Right atrium auricular region (tissue), 2 donors: ENCODE measurements around the gene MAN1C1. TPM values are rescaled to one million over a fixed set of nuclear protein-coding genes. Genes with fewer than 3 reads are reported as not detected.

Experiments used
- DNase-seq: peaks from one replicate; pipeline ENCODE4 v3.0.0-alpha.2; 2019; ENCODE audit warnings: low spot score
- H3K27ac ChIP-seq, 2 donors: fragments of 200-600 bp; sonication (generic); 1 replicate in 1 of 2; 2 replicates in 1 of 2; pipeline ENCODE4 v1.5.1; 2016 to 2019
- H3K27me3 ChIP-seq, 2 donors: fragments of 200-600 bp; sonication (generic); one replicate each; pipeline versions ENCODE4 v1.5.1 to v1.6.0; 2017 to 2019
- H3K36me3 ChIP-seq: fragments of 200-600 bp; sonication (generic); one replicate; pipeline ENCODE4 v1.5.1; 2016
- H3K4me1 ChIP-seq, 2 donors: fragments of 200-600 bp; sonication (generic); one replicate each; pipeline versions ENCODE4 v1.5.1 to v1.6.0; 2017 to 2019
- H3K4me3 ChIP-seq, 2 donors: fragments of 200-600 bp; sonication (generic); 1 replicate in 1 of 2; 2 replicates in 1 of 2; pipeline ENCODE4 v1.5.1; 2017 to 2019; ENCODE audit warnings: mild to moderate bottlenecking in 1 of 2, moderate library complexity in 1 of 2
- H3K9me3 ChIP-seq, 2 donors: fragments of 200-600 bp; sonication (generic); one replicate each; pipeline ENCODE4 v1.5.1; 2019
- total RNA-seq, 2 donors: library from RNA; depleted of rRNA; stranded (reverse); fragments of >200 nt; gene quantifications; one replicate each; pipeline ENCODE4 v1.1.0, GENCODE V29; 2016
- TF ChIP-seq, protein P1 (sequence below), 2 donors: fragments of 200-600 bp; sonication (generic); IDR thresholded peaks; one replicate each; pipeline ENCODE4 v1.5.1; 2019; ENCODE audit warnings: antibody characterized with exemption in 2 of 2

MAN1C1 gene
- total RNA-seq, 2 donors from 2014 or later, result 9.4 to 13.6 TPM

DNA sequence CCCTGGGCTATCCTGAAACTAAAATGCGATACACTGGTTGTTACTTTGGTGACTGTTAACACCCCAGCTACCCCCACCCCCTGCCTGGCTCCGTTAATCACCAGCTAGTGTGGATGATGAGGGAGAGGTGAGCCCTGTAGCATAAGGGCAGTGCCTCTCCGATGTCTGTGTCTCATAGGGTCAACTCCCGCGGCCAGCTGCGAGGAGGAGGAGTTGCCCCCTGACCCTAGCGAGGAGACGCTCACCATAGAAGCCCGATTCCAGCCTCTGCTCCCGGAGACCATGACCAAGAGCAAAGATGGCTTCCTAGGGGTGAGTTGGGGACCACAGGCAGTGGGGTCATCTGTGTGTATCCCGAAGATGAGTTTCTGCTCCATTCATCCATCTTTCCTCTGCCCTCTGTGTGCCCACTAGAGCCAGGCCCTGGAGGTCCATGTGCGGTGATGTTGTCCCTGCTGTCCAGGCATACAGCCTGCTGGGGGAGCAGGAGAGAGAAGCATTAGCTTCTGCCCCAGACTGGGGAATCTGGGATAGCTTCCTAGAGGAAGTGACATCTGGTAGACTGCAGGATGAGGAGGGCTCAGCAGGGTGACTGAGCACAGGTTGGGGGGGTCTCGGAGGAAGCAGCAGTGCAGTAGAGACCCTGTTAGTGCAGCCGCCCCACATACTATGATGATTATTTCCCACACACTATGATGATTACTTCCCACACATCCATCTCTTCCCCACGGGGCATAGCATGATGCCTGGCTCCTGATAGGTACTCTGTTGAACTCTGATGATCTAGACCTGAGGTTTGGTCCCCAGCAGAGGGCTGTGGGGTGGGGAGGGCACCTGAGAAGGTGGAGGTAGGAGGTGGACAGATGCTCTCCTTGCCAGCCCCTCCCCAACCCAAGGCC lies 188.6 kb downstream of the MAN1C1 start:
- no peak overlapping the region for H3K4me3 ChIP-seq
- H3K36me3 ChIP-seq, result peaks cover 16% of the 10 kb centered on the region
- no peaks in the 10 kb centered on the region for H3K27me3 ChIP-seq
- peak overlapping the region; percentile 56 to 58 for H3K27ac ChIP-seq
- H3K4me1 ChIP-seq, result peaks cover 0 to 77% of the 10 kb centered on the region in 2 donors
- H3K9me3 ChIP-seq, result no peaks in the 10 kb centered on the region
- no peak for DNase-seq
- TF ChIP-seq, protein P1, sequence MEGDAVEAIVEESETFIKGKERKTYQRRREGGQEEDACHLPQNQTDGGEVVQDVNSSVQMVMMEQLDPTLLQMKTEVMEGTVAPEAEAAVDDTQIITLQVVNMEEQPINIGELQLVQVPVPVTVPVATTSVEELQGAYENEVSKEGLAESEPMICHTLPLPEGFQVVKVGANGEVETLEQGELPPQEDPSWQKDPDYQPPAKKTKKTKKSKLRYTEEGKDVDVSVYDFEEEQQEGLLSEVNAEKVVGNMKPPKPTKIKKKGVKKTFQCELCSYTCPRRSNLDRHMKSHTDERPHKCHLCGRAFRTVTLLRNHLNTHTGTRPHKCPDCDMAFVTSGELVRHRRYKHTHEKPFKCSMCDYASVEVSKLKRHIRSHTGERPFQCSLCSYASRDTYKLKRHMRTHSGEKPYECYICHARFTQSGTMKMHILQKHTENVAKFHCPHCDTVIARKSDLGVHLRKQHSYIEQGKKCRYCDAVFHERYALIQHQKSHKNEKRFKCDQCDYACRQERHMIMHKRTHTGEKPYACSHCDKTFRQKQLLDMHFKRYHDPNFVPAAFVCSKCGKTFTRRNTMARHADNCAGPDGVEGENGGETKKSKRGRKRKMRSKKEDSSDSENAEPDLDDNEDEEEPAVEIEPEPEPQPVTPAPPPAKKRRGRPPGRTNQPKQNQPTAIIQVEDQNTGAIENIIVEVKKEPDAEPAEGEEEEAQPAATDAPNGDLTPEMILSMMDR (IDR thresholded peaks at IDR 0.05), result no peak

DNA sequence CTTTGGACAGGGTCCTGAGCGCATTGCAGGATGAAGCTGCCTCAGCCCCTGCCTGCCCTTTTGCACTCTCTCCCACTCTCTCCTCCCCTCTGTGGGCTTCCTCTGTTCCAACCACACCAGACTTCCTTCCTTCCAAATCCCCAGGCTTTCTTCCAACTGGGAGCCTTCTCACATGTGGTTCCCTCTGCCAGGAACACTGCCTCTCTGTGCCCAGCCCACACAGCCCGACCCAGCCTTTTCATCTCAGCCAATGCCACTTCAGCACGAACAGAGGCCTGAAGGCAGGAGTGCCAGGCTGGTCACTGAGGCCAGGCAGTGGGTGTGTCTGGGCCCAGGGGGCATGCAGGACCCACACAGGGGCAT lies 189.3 kb downstream of the MAN1C1 start:
- Histone ChIP-seq H3K36me3 (peaks cover 16% of the 10 kb centered on the region), H3K9me3 (no peaks in the 10 kb centered on the region), H3K27ac (peak overlapping the region; percentile 56 to 58), H3K4me1 (peaks cover 0 to 80% of the 10 kb centered on the region in 2 donors), H3K27me3 (no peaks in the 10 kb centered on the region), H3K4me3 (no peak overlapping the region)
- no peak for DNase-seq
- TF ChIP-seq, protein P1 (IDR thresholded peaks at IDR 0.05), result no peak

DNA sequence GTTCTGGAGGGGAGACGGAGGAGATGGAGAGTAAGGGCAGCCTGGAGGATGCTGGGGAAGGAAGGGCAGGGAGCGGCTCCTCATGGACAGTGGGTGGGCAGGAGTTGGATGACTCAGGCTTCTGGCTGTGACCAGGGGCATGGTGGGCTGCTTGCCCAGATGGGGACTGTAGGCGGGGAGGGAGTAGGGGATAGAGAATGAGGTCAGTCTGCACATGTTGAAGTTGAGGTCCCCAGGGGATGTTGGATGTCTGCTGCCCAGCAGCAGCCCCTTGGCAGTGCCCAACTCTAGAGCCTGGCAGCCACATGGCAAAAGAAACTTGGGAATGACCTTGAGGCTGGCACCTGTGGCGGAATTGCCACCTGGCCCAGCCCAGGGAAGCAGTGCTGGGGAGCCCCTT lies 189.8 kb downstream of the MAN1C1 start:
- H3K4me1 ChIP-seq, result peaks cover 0 to 78% of the 10 kb centered on the region in 2 donors
- peak overlapping the region; percentile 56 to 58 for H3K27ac ChIP-seq
- no peak overlapping the region for H3K4me3 ChIP-seq
- H3K36me3 ChIP-seq, result peaks cover 19% of the 10 kb centered on the region
- TF ChIP-seq, protein P1 (IDR thresholded peaks at IDR 0.05), result no peak
- H3K9me3 ChIP-seq, result no peaks in the 10 kb centered on the region
- no peaks in the 10 kb centered on the region for H3K27me3 ChIP-seq
- no peak for DNase-seq

DNA sequence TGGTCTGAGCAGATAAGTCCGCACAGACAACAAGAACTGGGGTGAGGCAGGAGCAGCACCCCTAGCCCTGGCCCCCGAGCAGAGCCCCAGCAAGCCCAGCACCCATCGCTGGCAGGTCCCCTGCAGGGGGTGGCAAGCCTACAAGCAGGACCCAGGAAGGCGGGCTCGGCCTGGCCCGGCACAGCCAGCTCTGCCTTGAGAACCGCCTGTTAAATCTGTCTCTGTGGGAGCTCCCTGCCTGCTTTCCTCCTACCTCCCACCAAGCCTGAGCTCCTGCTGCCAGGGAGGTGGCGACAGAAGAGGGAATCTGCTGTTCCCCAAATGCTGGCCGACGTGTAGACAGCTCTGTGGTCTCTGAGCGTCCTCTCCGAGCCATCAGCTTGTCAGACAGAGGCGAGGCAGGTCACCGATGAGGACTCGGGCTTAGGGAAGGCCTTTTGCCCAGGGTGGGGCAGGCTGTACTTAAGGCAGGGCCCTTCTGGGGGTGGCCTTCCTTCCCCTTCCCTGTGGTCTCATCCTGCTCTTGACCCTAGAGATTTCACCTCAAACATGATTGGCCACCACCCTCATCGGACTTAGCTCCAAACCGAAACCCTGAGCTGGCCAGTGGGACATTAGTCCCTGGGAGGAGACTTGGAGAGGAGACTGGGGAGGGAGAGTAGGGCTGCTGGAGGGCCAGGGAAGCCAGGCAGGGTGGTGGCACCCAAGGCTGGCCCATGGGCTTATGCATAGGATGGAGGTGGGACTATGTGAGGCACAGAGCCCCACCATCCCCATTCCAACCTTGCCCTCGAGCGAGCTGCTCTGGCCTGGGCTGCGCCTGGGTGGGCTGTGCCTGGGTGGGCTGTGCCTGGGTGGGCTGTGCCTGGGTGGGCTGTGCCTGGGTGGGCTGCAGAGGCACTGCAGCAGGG lies 191.1 kb downstream of the MAN1C1 start:
- no peaks in the 10 kb centered on the region for H3K27me3 ChIP-seq
- peaks cover 0 to 70% of the 10 kb centered on the region in 2 donors for H3K4me1 ChIP-seq
- no peaks in the 10 kb centered on the region for H3K9me3 ChIP-seq
- H3K4me3 ChIP-seq, result no peak overlapping the region
- TF ChIP-seq, protein P1 (IDR thresholded peaks at IDR 0.05), result no peak
- peaks cover 24% of the 10 kb centered on the region for H3K36me3 ChIP-seq
- DNase-seq, result no peak
- H3K27ac ChIP-seq, result peak overlapping the region; percentile 5 to 17

DNA sequence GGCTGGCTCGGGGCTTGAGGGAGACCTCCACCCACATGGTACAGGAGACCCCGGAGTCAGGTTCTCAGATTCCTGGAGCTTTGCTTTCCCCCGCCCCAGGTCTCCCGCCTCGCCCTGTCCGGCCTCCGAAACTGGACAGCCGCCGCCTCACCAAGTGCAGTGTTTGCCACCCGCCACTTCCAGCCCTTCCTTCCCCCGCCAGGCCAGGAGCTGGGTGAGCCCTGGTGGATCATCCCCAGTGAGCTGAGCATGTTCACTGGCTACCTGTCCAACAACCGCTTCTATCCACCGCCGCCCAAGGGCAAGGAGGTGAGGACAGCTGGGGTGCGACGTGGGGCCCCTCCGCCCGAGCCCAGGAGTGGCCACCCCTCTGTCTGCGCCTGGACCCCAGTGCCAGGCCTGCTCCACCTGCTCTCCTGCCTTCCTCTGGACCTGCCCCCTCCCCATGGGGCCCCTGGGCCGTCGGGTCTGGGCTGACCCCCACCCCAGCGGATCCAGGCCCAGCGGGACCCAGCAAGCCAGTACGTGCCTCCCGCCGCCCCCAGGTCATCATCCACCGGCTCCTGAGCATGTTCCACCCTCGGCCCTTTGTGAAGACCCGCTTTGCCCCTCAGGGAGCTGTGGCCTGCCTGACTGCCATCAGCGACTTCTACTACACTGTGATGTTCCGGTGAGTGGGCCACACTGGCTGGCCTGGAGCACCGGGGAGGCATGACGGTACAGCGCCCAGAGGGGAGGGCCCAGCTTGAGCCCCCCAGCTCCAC lies 192.1 kb downstream of the MAN1C1 start:
- TF ChIP-seq, protein P1 (IDR thresholded peaks at IDR 0.05), result no peak
- H3K9me3 ChIP-seq, result no peaks in the 10 kb centered on the region
- H3K27ac ChIP-seq, result no peak overlapping the region
- peaks cover 24% of the 10 kb centered on the region for H3K36me3 ChIP-seq
- H3K4me1 ChIP-seq, result peaks cover 0 to 62% of the 10 kb centered on the region in 2 donors
- no peak for DNase-seq
- no peaks in the 10 kb centered on the region for H3K27me3 ChIP-seq
- no peak overlapping the region for H3K4me3 ChIP-seq
